Fibroblast of lung (primary cell): ENCODE measurements around the gene HOXC10. TPM values are rescaled to one million over a fixed set of nuclear protein-coding genes. Genes with fewer than 3 reads are reported as not detected.
A peak's percentile ranks its signal among the peaks of the same experiment; 100 is the strongest.

Experiments used
- DNase-seq, 2 donors: peaks; one replicate each; pipeline versions ENCODE4 v3.0.0 to v3.0.0-alpha.2; 2010; ENCODE audit warnings: low read depth in 2 of 2
- H2AFZ ChIP-seq: 2 replicates; pipeline ENCODE4 v1.5.1; 2012; ENCODE audit warnings: low read length, control low read depth, inconsistent platforms
- H3K27ac ChIP-seq: 2 replicates; pipeline ENCODE4 v1.5.1; 2011; ENCODE audit warnings: low read length, control low read depth; ENCODE audit not compliant: insufficient read depth
- H3K27me3 ChIP-seq: 2 replicates; pipeline ENCODE4 v1.5.1; 2011; ENCODE audit warnings: mild to moderate bottlenecking, low read length; ENCODE audit not compliant: control insufficient read depth, insufficient read depth
- H3K36me3 ChIP-seq: 2 replicates; pipeline ENCODE4 v1.5.1; 2011; ENCODE audit warnings: low read length; ENCODE audit not compliant: control insufficient read depth, insufficient read depth
- H3K4me1 ChIP-seq: 2 replicates; pipeline ENCODE4 v1.5.1; 2011; ENCODE audit warnings: low read length; ENCODE audit not compliant: control insufficient read depth, insufficient read depth; ENCODE audit errors: extremely low read depth
- H3K4me2 ChIP-seq: 2 replicates; pipeline ENCODE4 v1.5.1; 2011; ENCODE audit warnings: low read length, control low read depth; ENCODE audit not compliant: insufficient read depth; ENCODE audit errors: extremely low read depth
- H3K4me3 ChIP-seq, 4 experiments: fragments of 200-600 bp in 1 of 4; sonication (generic) in 1 of 4; replicated peaks in 1 of 4; 2 replicates each; pipeline ENCODE4 v1.5.1; 2011 to 2016; ENCODE audit warnings: low read length in 4 of 4, low read depth in 3 of 4, mild to moderate bottlenecking in 3 of 4, control low read depth in 2 of 4, inconsistent platforms in 1 of 4, mixed read lengths in 1 of 4; ENCODE audit not compliant: insufficient read depth in 1 of 4; ENCODE audit errors: control extremely low read depth in 1 of 4
- H3K79me2 ChIP-seq: 2 replicates; pipeline ENCODE4 v1.5.1; 2012; ENCODE audit warnings: mild to moderate bottlenecking, low read length, inconsistent platforms; ENCODE audit not compliant: control insufficient read depth, insufficient read depth
- H3K9ac ChIP-seq: 2 replicates; pipeline ENCODE4 v1.5.1; 2011; ENCODE audit warnings: mild to moderate bottlenecking, low read length, control low read depth; ENCODE audit not compliant: insufficient read depth
- H3K9me3 ChIP-seq: 2 replicates; pipeline ENCODE4 v1.5.1; 2012; ENCODE audit warnings: low read depth, low read length; ENCODE audit not compliant: control insufficient read depth, insufficient read depth
- H4K20me1 ChIP-seq: 2 replicates; pipeline ENCODE4 v1.5.1; 2011; ENCODE audit warnings: low read length; ENCODE audit not compliant: control insufficient read depth, insufficient read depth; ENCODE audit errors: extremely low read depth
- EZH2 ChIP-seq: IDR thresholded peaks from 2 replicates; pipeline ENCODE4 v1.5.1; 2012; ENCODE audit warnings: low read length, control low read depth, mild to moderate bottlenecking; ENCODE audit errors: missing control alignments
- polyA plus RNA-seq, 2 donors: library from polyadenylated mRNA; depleted of rRNA in 1 of 2; stranded (reverse) in 1 of 2; unstranded in 1 of 2; fragments of >200 nt; gene quantifications; 2 replicates each; pipeline ENCODE4 v1.2.1, GENCODE V29; 2011 to 2012; ENCODE audit warnings: missing spikeins in 1 of 2
- total RNA-seq: library from RNA; depleted of rRNA; stranded (reverse); fragments of >200 nt; gene quantifications from 2 replicates; pipeline ENCODE4 v1.2.1, GENCODE V29; 2014
- TF ChIP-seq, protein P1 (sequence below), 2 donors: IDR thresholded peaks in 1 of 2; conservative IDR thresholded peaks in 1 of 2; 1 replicate in 1 of 2; 2 replicates in 1 of 2; pipeline ENCODE4 v1.5.1; 2011 to 2012; ENCODE audit warnings: low read length in 2 of 2, control low read depth in 1 of 2, inconsistent platforms in 1 of 2, low read depth in 1 of 2, mild to moderate bottlenecking in 1 of 2

Gene HOXC10
- total and polyA plus RNA-seq, 2 donors (not counting 1 experiment from before 2014, with no cell fraction given), result 0.06 TPM; not detected in 1

DNA sequence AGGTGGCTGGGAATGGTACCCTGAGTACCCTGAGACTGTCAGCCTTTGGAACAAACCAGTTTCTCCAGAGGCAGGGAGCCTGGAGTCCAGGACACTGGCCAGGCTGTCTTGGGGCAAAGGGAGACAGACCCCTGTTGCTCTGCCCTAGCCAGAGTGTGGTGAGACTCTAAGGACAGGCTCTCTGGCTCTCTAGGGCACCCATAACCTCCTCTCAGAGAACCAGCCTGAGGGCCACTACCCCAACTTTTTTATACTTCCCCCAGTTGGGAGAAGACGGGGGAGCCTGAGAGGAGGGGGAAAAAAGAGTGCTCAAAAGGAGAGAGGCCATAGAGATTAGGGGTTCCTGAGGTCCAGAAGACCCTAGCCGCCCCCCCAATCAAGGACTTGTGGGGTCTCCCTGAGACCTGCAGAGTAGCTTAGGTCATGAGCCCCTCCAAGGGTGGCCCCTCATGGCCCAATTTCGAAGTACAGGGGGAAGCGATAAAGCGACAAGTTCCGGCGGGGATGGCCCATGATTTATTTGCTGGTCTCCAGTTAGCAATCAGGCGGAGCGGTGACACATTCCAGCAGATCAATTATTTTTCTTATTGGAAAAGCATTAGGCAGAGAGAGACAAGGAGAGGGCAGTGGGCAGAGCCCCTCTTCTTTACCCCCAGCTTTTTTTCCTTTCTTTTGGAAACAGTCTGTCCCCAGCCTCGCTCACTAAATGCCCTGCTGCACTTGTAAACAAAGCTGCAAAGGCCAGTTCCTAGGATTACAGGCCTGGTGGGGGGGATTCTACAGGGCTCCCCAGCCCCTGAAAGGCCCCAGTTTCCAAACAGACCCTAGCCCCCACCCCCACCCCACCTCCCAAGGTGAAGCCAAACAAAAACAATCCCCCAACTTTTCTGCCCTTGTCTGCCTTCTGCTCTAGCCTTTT is 25.4 kb downstream of the HOXC10 start:
- Histone ChIP-seq H3K9ac (no peak overlapping the region), H3K9me3 (no peaks in the 10 kb centered on the region), H4K20me1 (no peaks in the 10 kb centered on the region), H2AFZ (no peak overlapping the region), H3K27me3 (peaks cover 74% of the 10 kb centered on the region), H3K4me1 (no peaks in the 10 kb centered on the region), H3K79me2 (no peaks in the 10 kb centered on the region), H3K36me3 (no peaks in the 10 kb centered on the region), H3K4me3 (peak overlapping the region in 1 of 4 experiments; percentile 31), H3K27ac (no peak overlapping the region), H3K4me2 (no peak overlapping the region)
- TF ChIP-seq, protein P1, sequence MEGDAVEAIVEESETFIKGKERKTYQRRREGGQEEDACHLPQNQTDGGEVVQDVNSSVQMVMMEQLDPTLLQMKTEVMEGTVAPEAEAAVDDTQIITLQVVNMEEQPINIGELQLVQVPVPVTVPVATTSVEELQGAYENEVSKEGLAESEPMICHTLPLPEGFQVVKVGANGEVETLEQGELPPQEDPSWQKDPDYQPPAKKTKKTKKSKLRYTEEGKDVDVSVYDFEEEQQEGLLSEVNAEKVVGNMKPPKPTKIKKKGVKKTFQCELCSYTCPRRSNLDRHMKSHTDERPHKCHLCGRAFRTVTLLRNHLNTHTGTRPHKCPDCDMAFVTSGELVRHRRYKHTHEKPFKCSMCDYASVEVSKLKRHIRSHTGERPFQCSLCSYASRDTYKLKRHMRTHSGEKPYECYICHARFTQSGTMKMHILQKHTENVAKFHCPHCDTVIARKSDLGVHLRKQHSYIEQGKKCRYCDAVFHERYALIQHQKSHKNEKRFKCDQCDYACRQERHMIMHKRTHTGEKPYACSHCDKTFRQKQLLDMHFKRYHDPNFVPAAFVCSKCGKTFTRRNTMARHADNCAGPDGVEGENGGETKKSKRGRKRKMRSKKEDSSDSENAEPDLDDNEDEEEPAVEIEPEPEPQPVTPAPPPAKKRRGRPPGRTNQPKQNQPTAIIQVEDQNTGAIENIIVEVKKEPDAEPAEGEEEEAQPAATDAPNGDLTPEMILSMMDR (conservative IDR thresholded peaks at IDR 0.05 in 1 of 2, IDR thresholded peaks at IDR 0.05 in 1 of 2; ENCODE audit: low read depth in 1 of 2, low read length in 2 of 2), result no peak
- TF ChIP-seq EZH2, result no peak
- DNase-seq, result no peak

DNA sequence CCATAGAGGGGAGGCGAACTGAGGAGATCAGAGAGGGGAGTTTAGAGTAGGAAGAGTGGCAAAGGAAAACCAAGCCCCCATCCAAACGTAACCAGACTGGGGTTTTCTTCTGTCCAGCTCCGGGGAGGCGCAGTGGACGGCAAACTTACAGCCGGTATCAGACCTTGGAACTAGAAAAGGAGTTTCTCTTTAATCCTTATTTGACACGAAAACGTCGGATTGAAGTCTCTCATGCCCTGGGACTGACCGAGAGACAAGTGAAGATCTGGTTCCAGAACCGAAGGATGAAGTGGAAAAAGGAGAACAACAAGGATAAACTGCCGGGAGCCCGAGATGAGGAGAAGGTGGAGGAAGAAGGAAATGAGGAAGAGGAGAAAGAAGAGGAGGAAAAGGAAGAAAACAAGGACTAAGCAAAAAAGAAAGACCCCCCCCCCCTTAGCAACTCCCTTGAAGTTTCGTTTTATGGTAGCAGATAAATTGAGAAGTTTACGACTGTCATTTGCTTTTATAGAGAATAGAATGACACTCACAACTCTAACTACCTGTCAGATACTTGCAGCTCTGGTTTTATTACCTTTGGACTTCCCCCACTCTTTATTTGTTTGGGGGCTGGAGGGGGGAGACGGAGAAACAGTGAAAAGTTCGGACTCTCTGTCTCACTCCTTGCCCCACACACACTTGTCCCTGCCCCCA is 26.2 kb downstream of the HOXC10 start:
- TF ChIP-seq, protein P1 (conservative IDR thresholded peaks at IDR 0.05 in 1 of 2, IDR thresholded peaks at IDR 0.05 in 1 of 2; ENCODE audit: low read depth in 1 of 2, low read length in 2 of 2), result no peak
- TF ChIP-seq EZH2, result peak; percentile 25
- H4K20me1 ChIP-seq, result no peaks in the 10 kb centered on the region
- no peaks in the 10 kb centered on the region for H3K36me3 ChIP-seq
- no peak overlapping the region for H3K9ac ChIP-seq
- H3K27me3 ChIP-seq, result peaks cover 74% of the 10 kb centered on the region
- H3K27ac ChIP-seq, result no peak overlapping the region
- no peak for DNase-seq
- no peak overlapping the region for H2AFZ ChIP-seq
- no peak overlapping the region for H3K4me2 ChIP-seq
- H3K4me1 ChIP-seq, result no peaks in the 10 kb centered on the region
- H3K4me3 ChIP-seq, result peak overlapping the region in 1 of 4 experiments; percentile 6
- H3K79me2 ChIP-seq, result no peaks in the 10 kb centered on the region
- H3K9me3 ChIP-seq, result no peaks in the 10 kb centered on the region
